Smooth muscle cell (in vitro differentiated cells): ENCODE data around the gene WDR41. TPM values are rescaled to one million over a fixed set of nuclear protein-coding genes. Genes with fewer than 3 reads are reported as not detected.

Source experiments
- DNase-seq: peaks from one replicate; lab custom pipeline; 2025; ENCODE audit not compliant: unreplicated experiment; lab: John Stamatoyannopoulos, UW
- H2AFZ ChIP-seq: fragments of 200-600 bp; sonication (generic); 2 replicates; pipeline ENCODE4 v1.6.0; 2016; ENCODE audit warnings: antibody characterized with exemption, low read depth, mild to moderate bottlenecking
- H3F3A ChIP-seq: fragments of 200-600 bp; sonication (generic); 2 replicates; pipeline ENCODE4 v1.6.0; 2017; ENCODE audit warnings: antibody characterized with exemption, low read depth
- H3K27ac ChIP-seq: fragments of 200-600 bp; sonication (generic); 2 replicates; pipeline ENCODE4 v1.5.1; 2016; ENCODE audit warnings: low read depth, mild to moderate bottlenecking
- H3K27me3 ChIP-seq: fragments of 200-600 bp; sonication (generic); 2 replicates; pipeline ENCODE4 v1.6.1; 2016; ENCODE audit warnings: low read depth, mild to moderate bottlenecking
- H3K36me3 ChIP-seq: fragments of 200-600 bp; sonication (generic); 2 replicates; pipeline ENCODE4 v1.5.1; 2016; ENCODE audit warnings: low read depth
- H3K4me1 ChIP-seq: fragments of 200-600 bp; sonication (generic); 2 replicates; pipeline ENCODE4 v1.5.1; 2016; ENCODE audit warnings: low read depth
- H3K4me2 ChIP-seq: fragments of 200-600 bp; sonication (generic); 2 replicates; pipeline ENCODE4 v1.6.0; 2016; ENCODE audit warnings: mild to moderate bottlenecking
- H3K4me3 ChIP-seq: fragments of 200-600 bp; sonication (generic); 2 replicates; pipeline ENCODE4 v1.5.1; 2016; ENCODE audit warnings: mild to moderate bottlenecking
- H3K79me2 ChIP-seq: fragments of 200-600 bp; sonication (generic); 2 replicates; pipeline ENCODE4 v1.6.0; 2016; ENCODE audit warnings: low read depth, mild to moderate bottlenecking
- H3K9ac ChIP-seq: fragments of 200-600 bp; sonication (generic); 2 replicates; pipeline ENCODE4 v1.6.0; 2016; ENCODE audit warnings: low read depth
- H3K9me3 ChIP-seq: fragments of 200-600 bp; sonication (generic); replicated peaks from 2 replicates; pipeline ENCODE4 v1.5.1; 2016; ENCODE audit warnings: low read depth
- H4K20me1 ChIP-seq: fragments of 200-600 bp; sonication (generic); 2 replicates; pipeline ENCODE4 v1.6.0; 2016; ENCODE audit warnings: low read depth
- CTCF ChIP-seq: fragments of 200-600 bp; sonication (generic); IDR thresholded peaks from 2 replicates; pipeline ENCODE4 v1.5.1; 2017; ENCODE audit warnings: borderline replicate concordance, mild to moderate bottlenecking, antibody characterized with exemption; ENCODE audit not compliant: insufficient read depth, poor library complexity, severe bottlenecking
- WGBS: methylation state at CpG from one replicate; pipeline ENCODE4 v1.1.7; 2016; ENCODE audit warnings: low lambda C conversion rate; 5-methylcytosine and 5-hydroxymethylcytosine counted together
- polyA plus RNA-seq: library from polyadenylated mRNA; unstranded; fragments of >200 nt; fragmentation: Nextera tagmentation; extraction: Ambion mirVana; gene quantifications from 2 replicates; pipeline ENCODE4 v1.2.1, GENCODE V29; 2016
- total RNA-seq: library from RNA; depleted of rRNA; stranded (reverse); fragments of >200 nt; gene quantifications from 2 replicates; pipeline ENCODE4 v1.2.3, GENCODE V29; 2014

The WDR41 gene
- total and polyA plus RNA-seq, 2 experiments from 2014 or later, result 75.9 to 115 TPM

GRCh38 chr5:77398896-77399295 lies 93.2 kb downstream of the WDR41 start:
- Histone ChIP-seq H3K27ac (no peak overlapping the region), H3K9ac (no peak overlapping the region), H3K27me3 (no peaks in the 10 kb centered on the region), H4K20me1 (no peaks in the 10 kb centered on the region), H3K4me1 (no peaks in the 10 kb centered on the region), H3F3A (no peaks in the 10 kb centered on the region), H3K36me3 (no peaks in the 10 kb centered on the region), H3K9me3 (no peaks in the 10 kb centered on the region), H2AFZ (no peak overlapping the region), H3K4me3 (no peak overlapping the region), H3K4me2 (no peak overlapping the region), H3K79me2 (no peaks in the 10 kb centered on the region)
- WGBS, result 47% methylated on average over 8 of the region's 8 CpGs
- DNase-seq, result no peak
- no peak for TF ChIP-seq CTCF

- H3K36me3 ChIP-seq, result no peaks in the 10 kb centered on the region
- 92% methylated on average over 13 of the region's 13 CpGs for WGBS
- no peak overlapping the region for H3K9ac ChIP-seq
- H3K4me1 ChIP-seq, result no peaks in the 10 kb centered on the region
- H3K27ac ChIP-seq, result no peak overlapping the region
- no peak overlapping the region for H2AFZ ChIP-seq
- H3F3A ChIP-seq, result no peaks in the 10 kb centered on the region
- DNase-seq, result no peak
- H3K9me3 ChIP-seq, result no peaks in the 10 kb centered on the region
- H3K4me2 ChIP-seq, result no peak overlapping the region
- H3K79me2 ChIP-seq, result no peaks in the 10 kb centered on the region
- no peaks in the 10 kb centered on the region for H4K20me1 ChIP-seq
- TF ChIP-seq CTCF, result no peak
- no peak overlapping the region for H3K4me3 ChIP-seq
- H3K27me3 ChIP-seq, result no peaks in the 10 kb centered on the region
These were observed 93.7 kb downstream of the WDR41 start for GRCh38 chr5:77398458-77398857.

- H3K4me3 ChIP-seq, result no peak overlapping the region
- no peaks in the 10 kb centered on the region for H3K27me3 ChIP-seq
- no peak overlapping the region for H2AFZ ChIP-seq
- H4K20me1 ChIP-seq, result no peaks in the 10 kb centered on the region
- no peaks in the 10 kb centered on the region for H3K79me2 ChIP-seq
- DNase-seq, result no peak
- TF ChIP-seq CTCF, result no peak
- no peak overlapping the region for H3K27ac ChIP-seq
- WGBS, result 53% methylated on average over 5 of the region's 5 CpGs
- H3K4me1 ChIP-seq, result no peaks in the 10 kb centered on the region
- no peak overlapping the region for H3K4me2 ChIP-seq
- H3F3A ChIP-seq, result no peaks in the 10 kb centered on the region
- H3K9me3 ChIP-seq, result no peaks in the 10 kb centered on the region
- no peak overlapping the region for H3K9ac ChIP-seq
- no peaks in the 10 kb centered on the region for H3K36me3 ChIP-seq
These were observed 94.3 kb downstream of the WDR41 start for GRCh38 chr5:77397686-77398292.

- DNase-seq, result no peak
- H3K27ac ChIP-seq, result no peak overlapping the region
These were observed 96.1 kb downstream of the WDR41 start for GRCh38 chr5:77396017-77396416.

More at GRCh38 chr5:77396017-77396416, 96.1 kb downstream of the WDR41 start:
- Histone ChIP-seq H3K36me3 (no peaks in the 10 kb centered on the region), H3K9ac (no peak overlapping the region), H3K9me3 (no peaks in the 10 kb centered on the region), H4K20me1 (no peaks in the 10 kb centered on the region), H3K27me3 (no peaks in the 10 kb centered on the region), H3K4me2 (no peak overlapping the region), H3K79me2 (no peaks in the 10 kb centered on the region), H3F3A (no peaks in the 10 kb centered on the region), H3K4me3 (no peak overlapping the region), H3K4me1 (no peaks in the 10 kb centered on the region), H2AFZ (no peak overlapping the region)
- no peak for TF ChIP-seq CTCF
- WGBS, result 79% methylated on average over 1 of the region's 1 CpG
